GM19452 (cell line): ENCODE data around the gene NDUFB10.
"Not testable (repeated sequence)": the region's sequence is repeated elsewhere in the genome, so short reads cannot be mapped to it uniquely, and the experiment has no call there.

Experiments
- ATAC-seq: cut with Tn5 transposase; IDR thresholded peaks from one replicate; pipeline ENCODE4 v1.9.1; 2021; ENCODE audit not compliant: unreplicated experiment

NDUFB10 gene

DNA sequence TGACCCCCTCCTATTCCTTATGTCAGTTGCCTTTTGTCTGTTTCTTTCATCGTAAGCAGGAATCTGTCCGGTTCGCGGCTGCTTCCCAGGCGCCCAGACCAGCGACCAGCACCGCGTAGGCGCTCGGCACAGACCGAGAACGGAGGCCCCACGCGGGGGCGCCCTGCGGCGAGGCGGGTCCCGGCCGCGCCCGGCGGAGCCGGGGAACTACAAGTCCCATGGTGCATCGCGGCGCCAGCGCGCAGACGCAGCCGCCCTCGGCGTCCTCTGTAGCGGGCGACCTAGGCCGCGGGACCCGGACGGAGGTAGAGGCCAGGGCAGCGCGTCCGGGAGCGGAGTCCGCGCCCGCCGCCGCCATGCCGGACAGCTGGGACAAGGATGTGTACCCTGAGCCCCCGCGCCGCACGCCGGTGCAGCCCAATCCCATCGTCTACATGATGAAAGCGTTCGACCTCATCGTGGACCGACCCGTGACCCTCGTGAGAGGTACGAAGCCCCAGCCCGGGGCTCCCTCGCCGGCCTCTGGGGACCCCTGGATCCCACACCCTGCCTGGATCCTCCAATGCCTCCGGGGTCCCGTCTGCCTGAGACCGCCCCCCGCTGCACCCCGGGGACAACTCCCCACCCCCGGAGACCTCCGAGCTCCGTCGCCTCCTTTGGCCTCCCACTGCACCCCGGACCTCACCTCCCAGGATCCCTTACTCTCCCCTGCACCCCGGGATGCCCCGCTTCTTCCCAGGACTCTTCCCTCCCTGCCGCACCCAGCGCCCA lies at the start of gene NDUFB10:
Gene NDUFB10, plus strand, starts transcription at position 270 of the 771 bp plus-strand sequence. Its CDS starts 87 bp downstream, at position 357.
- peak; percentile 71 for ATAC-seq

DNA sequence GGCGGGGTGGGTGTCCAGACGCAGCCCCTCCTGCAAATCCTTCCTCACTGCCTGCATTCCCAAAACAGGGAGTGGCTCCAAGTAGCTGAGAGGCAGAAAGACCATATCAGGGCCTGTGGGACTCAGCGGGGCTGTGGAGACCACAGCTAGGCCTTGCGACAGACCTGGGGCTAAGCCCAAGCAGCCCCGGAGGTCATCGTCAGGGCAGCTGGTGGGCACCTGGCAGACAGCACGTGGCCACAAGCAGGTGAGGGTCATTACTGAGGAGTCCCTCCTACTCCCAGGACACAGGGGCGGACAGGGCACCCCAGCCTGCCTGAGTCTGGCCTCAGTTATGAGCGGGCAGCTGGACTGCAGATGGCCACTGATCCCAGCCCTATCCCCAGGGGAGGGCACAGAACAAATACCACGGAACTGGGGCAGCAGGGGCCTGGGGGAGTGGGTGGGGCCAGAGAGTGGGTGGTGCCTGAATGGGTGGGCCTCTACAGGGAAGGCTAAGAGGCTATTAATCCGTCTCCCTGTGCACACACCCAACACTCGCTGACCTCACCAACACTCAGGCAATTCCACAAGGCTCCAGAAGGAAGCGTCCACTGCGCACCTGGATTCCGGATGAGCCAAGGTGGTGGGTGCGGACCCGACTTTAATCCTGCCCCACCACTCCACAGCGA lies 49.6 kb upstream of the NDUFB10 start:
- no peak for ATAC-seq

DNA sequence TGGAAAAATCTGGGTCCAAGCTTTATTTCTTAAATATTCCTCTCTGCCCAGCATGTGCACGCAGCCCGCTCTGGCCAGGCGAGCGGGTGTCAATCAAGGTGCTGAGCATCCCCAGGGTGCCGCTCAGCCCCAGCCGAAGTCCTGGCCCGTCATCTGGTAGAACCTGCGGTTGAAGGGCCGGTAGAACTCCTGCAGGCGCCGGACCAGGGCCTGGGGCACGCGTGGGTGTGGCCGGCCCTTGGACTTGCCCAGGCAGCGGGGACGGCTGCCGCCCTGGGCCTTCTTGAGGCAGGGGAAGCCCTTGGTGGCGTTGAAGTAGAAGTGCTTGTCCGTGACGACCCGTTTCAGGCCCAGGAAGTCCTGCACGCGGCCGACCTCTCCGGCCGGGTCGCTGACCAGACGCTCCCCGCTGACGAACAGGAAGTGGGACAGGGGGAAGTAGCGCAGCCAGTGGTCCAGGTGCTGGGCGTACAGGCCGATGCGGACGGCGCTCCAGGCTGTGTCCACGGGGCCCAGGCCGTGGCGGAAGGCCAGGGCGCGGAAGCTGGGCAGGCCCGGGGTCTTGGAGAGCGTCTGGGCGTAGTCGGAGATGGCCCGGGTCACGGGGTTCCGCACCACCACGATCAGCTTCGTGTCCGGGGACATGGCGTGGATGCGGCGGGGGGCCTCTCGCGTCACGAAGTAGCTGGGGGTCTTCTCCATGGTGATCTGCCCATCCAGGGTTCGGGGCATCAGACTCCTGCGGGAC lies 47.7 kb upstream of the NDUFB10 start:
- ATAC-seq, result no peak

- no peak for ATAC-seq
Measured at GRCh38 chr16:1912215-1912543, 47.2 kb upstream of the NDUFB10 start.

- ATAC-seq, result no peak
Measured at GRCh38 chr16:1913327-1914083, 45.8 kb upstream of the NDUFB10 start.

GRCh38 chr16:1914084-1914608 lies 45.2 kb upstream of the NDUFB10 start:
- ATAC-seq, result no peak

DNA sequence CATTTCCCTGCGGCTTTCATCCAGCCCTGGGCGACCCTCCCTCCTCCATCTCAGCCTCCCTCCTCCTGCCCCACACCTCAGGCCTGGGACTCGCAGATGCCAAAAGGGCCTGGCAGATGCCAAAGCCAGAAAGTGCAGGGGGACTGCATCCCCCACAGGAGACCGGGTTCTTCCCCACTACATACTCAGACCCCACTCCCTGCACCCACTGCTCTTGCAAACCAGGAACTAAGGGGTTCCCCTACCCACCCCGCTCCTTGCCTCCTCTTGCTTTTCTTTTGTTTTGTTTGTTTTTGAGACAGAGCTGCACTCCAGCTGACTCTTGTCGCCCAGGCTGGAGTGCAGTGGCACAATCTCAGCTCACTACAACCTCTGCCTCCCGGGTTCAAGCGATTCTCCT lies 44.4 kb upstream of the NDUFB10 start:
- no peak for ATAC-seq

GRCh38 chr16:1915732-1916639 lies 43.4 kb upstream of the NDUFB10 start:
- ATAC-seq, result no peak

GRCh38 chr16:1916640-1916990 lies 42.7 kb upstream of the NDUFB10 start:
- no peak for ATAC-seq

DNA sequence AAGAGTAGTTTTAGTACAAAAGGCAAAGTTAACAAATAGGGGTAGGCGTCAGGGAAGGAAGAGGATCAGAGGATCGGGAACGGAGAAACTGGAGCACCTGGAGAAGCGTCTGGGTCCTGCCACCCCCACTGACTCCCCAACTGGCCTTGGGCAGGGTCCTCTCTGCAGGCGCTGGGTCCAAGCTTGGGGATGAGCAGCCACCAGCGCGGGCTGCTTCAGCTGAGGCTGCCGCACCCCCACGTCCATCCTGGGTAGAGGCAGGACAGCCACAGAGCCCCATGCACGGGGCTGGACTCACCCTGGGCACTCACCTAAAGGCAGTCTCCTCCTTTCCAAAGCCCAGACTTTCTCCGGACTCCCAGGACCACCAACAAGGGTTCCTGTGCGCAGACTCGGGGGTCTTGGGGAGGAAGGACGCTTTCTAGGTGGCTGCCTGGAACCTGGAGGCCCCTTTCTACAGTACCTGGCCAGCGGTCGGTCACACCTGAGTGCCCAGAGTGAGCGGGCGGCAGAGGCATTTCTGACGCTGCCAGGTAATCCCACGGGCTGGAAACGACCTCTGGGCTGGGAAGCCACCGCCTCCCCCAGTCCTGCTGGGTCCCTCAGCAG lies 42.2 kb upstream of the NDUFB10 start:
- ATAC-seq, result no peak

DNA sequence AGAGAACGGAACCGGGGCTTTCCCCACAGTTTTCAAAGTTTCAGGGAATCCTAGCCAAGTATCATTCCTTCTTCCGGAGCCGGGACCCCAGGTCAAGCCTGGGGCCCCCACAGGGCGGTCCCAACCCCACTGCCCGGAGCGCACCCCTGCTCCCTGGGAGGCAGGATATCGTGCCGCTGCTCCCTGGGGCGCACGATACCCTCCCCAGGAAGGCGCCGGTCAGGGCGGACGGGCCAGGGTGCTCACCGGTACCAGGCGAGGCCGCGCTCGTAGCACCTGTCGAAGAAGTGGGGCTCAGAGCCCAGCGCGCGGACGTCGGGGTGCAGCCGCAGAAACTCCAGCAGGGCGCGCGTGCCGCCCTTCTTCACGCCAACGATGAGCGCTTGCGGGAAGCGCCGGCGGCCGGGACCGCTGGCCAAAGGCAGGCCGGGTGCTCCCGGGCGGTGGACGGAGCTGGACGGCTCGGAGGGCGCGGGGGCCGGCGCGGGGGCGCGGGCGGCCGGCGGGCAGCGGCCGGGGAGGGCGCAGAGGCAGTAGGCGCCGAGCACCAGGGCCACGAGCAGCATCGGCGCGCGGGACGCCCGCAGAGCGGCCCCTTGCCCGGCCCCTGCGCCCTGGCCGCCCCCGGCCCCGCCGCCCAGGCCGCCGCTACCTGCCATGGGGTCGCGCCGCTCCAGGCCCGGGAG lies 41.5 kb upstream of the NDUFB10 start:
- no peak for ATAC-seq

DNA sequence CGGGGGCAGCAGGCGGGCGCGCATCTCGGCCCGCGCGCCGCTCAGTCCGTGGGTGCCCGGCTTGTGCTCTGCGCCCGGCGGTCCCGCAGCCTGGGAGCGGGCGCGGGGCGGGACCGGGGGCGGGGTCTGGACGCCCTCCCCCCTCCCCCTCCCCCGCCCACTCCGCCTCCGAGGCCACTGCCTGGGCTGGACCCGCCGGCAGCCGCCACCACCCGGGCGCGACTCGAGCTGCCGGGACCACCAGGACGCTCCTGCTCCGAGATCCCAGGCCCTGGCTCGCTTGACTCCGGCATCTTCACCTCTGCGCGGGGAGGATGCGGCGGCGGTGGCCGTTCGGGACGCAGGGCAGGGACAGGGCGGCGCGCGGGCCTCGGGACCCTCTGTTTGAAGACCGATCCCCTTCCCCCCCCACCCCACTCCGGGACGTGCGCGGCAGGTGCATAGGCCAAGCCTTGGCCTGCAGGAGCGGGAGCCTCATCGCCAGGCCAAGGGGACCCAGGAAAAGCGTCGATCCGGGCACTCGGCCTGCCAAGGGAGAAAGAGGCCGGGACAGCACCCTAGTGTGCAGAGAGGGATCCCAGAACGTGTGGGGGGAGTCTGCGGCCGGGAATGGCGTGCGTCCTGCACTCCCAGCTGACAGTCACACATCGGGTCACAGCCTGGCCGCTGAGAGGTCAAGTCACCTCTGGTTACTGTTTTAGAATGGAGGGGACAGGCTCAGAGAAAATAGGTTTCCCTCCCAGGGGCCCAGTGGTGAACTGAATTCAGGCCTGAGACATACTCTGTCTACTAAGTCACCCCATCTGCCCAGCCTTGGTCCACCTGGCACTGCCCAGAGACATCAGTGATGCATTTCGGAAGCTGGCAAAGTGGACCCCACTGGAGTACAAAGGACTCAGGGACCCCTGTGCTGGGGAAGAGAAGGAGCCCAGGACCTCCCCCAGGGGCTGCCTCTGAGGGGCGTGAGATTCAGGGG lies 40.7 kb upstream of the NDUFB10 start, which contains the start of gene HS3ST6:
Gene HS3ST6, minus strand, starts transcription at position 65 of the 976 bp plus-strand sequence. CDS start 92 bp downstream, outside the sequence.
- no peak for ATAC-seq

DNA sequence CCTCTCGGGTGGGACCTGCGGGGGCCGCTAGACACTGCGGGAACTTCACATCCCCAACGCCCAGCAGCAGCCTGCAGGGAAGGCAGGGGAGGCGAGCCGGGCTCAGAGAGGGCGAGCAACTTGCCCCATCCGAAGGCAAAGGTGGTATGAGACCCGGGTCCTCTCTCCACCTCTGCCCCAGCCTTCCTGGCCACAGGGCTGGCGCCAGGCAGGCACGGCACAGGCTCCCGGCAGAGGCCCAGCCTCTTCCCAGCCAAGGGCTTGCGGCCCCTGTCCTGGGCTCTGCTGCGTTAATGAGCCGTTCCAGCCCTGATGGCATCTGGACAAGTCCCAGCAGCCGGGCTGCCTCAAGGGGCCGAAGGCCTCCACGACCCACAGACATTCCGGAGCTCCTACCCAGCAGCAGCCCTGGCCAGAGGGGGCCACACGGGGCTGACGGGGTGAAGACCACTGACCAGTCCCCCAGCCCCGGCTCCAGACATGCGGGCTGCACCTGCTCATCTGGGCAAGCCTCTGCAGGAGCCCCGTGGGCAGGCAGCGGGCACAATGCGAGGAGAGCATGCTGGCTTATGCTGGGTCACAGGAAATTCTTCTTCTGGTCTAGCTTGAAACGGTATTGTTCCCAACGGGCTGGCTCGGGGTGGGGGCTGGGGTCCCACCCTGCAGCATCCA lies 39.9 kb upstream of the NDUFB10 start:
- ATAC-seq, result no peak

- ATAC-seq, result not testable (repeated sequence)
Measured at GRCh38 chr16:1920122-1920521, 39.2 kb upstream of the NDUFB10 start.

DNA sequence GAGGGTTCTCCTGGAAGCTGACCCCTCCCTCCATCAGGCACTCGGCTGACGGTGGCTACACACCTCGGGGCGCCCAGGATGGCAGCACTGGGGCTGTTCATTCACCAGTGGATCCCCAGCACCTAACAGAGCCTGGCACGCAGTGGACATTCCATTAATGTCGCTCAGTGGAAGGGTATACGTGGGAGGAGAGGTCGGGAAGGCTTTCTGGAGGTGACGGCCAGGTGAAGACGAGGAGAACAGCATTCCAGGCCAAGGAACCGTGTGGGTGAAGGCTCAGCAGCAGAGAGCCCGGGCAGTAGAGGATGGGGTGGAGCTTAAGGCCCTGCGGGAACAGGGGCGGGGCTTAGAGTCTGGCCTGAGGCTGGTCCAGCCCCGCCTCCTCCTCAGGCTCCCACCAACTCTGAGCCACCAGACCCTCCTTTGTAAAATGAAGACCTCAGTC lies 38.6 kb upstream of the NDUFB10 start:
- ATAC-seq, result no peak

- ATAC-seq, result no peak
Measured at GRCh38 chr16:1922357-1922756, 37.0 kb upstream of the NDUFB10 start.
